NCI-H82 treated with DMSO at 0.1 percent for 48 hours (cell line): ENCODE measurements around the gene HOXB2.
"Not testable (repeated sequence)": the region's sequence is repeated elsewhere in the genome, so short reads cannot be mapped to it uniquely, and the experiment has no call there.

Experiments
- DNase-seq: peaks from one replicate; lab custom pipeline; 2025; ENCODE audit not compliant: unreplicated experiment; lab: John Stamatoyannopoulos, UW

HOXB2 gene

GRCh38 chr17:48542114-48542656 is 2.7 kb downstream of the HOXB2 start:
- DNase-seq: no peak

- no peak for DNase-seq
Measured at GRCh38 chr17:48541577-48542113, 3.3 kb downstream of the HOXB2 start.

- DNase-seq: no peak
Measured at GRCh38 chr17:48541036-48541576, 3.8 kb downstream of the HOXB2 start.

DNA sequence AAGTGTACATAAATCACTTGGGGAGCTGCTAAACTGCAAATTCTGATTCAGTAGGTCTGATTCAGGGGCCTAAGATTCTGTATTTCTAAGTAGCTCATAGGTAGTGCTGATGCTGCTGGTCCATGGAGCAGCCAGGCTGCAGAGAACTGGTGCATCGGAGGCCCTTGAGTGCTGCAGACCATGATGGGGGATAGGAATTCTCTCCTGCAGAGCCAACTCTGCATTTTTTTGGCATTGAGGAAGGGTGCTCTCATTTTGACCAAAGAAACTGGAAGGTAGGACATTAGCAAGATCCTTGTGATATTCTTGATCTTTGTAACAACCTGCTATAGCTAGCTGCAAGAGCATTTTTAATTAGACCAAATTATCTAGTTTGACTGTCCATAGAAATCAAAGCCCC is 4.7 kb downstream of the HOXB2 start:
- no peak for DNase-seq

GRCh38 chr17:48539177-48539576 is 5.7 kb downstream of the HOXB2 start:
- DNase-seq: no peak

- DNase-seq: no peak
Measured at GRCh38 chr17:48537316-48537715, 7.6 kb downstream of the HOXB2 start.

GRCh38 chr17:48535793-48536559 is 8.9 kb downstream of the HOXB2 start:
- not testable (repeated sequence) for DNase-seq

GRCh38 chr17:48532261-48532660 is 12.6 kb downstream of the HOXB2 start:
- no peak for DNase-seq

GRCh38 chr17:48530887-48531272 is 14.0 kb downstream of the HOXB2 start, which contains the start of gene HOXB1:
HOXB1 (minus strand) TSS chr17:48531011; CDS start chr17:48530904, 107 bp downstream.
- DNase-seq: no peak

DNA sequence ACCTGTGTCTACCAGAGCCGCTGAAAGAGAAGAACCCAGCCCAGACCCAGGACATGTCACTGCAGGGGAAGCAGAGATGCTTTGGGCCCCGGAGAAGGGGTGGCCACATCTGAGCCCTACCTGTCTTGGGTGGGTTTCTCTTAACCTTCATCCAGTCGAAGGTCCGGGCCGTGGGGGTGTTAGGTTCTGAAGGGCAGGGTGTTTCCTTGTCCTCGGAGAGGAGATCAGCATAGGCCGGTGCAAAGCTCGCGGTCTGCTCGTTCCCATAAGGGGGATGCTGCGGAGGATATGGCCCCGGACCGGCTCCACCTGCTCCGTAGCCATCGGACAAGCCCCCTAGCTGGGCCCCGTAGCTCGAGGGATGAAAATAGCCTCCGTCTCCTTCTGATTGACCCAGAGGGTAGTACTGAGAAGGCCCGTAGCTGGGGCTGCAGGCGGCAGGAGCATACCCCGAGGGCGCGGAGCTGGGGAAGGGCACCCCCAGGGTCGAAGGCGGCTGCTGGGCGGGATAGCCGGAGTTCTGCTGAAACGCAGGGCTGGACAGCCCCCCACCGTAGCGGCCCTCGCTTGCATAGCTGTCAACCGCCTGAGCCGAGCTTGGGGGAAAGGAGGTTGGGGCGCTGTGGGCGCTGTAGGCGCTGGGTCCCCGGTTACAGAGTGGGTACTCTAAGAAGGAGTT is 14.6 kb downstream of the HOXB2 start:
- no peak for DNase-seq

DNA sequence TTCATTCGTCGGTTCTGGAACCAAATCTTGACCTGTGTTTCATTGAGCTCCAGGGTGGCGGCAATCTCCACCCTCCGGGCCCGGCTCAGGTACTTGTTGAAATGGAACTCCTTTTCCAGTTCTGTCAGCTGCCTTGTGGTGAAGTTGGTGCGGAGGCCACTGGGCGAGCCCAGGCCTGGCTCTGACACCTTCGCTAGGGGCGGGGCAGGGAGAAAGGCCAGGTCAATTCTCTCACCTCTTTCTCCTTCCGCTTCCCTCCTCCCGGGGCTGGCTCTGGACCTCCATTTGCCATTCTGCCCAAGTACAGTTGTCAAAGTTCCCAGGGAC is 15.3 kb downstream of the HOXB2 start:
- no peak for DNase-seq

DNA sequence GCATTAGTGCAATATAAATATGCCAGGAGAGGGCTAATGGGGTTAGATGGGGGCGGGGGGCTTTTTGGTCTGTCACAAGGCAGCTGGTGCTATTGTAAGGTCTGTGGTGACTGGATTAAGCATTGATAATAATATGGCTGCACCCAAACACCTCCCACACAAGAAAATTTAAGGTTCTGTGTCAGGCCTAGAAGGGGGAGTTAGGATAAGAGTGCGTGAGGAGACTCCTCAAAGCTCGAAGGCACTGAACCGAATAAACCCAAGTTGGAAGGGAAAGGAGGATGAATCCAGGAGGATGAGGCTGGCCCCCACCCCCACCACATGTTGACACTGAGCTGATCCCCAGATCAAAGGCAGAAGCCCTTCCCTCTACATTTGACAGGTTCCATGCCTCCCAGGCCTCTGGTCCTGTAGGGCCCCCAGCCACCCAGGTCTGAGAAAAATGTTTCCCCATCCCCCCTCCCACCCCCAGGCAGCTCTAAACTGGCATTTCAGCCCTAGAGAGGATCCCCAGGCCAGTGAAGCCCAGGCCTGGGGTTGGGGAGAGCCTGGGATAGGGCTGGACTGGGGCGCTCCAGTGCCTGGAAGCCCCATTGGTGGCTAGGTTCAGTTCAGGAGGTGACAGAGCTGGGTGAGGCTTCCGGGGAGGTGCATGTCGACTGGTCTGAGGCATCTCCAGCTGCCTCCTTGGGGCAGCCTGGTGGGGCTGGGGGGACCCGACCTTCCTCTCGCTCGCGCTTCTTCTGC is 15.8 kb downstream of the HOXB2 start:
- no peak for DNase-seq

- no peak for DNase-seq
Measured at GRCh38 chr17:48528153-48528935, 16.6 kb downstream of the HOXB2 start.

- no peak for DNase-seq
Measured at GRCh38 chr17:48527547-48527932, 17.4 kb downstream of the HOXB2 start.

DNA sequence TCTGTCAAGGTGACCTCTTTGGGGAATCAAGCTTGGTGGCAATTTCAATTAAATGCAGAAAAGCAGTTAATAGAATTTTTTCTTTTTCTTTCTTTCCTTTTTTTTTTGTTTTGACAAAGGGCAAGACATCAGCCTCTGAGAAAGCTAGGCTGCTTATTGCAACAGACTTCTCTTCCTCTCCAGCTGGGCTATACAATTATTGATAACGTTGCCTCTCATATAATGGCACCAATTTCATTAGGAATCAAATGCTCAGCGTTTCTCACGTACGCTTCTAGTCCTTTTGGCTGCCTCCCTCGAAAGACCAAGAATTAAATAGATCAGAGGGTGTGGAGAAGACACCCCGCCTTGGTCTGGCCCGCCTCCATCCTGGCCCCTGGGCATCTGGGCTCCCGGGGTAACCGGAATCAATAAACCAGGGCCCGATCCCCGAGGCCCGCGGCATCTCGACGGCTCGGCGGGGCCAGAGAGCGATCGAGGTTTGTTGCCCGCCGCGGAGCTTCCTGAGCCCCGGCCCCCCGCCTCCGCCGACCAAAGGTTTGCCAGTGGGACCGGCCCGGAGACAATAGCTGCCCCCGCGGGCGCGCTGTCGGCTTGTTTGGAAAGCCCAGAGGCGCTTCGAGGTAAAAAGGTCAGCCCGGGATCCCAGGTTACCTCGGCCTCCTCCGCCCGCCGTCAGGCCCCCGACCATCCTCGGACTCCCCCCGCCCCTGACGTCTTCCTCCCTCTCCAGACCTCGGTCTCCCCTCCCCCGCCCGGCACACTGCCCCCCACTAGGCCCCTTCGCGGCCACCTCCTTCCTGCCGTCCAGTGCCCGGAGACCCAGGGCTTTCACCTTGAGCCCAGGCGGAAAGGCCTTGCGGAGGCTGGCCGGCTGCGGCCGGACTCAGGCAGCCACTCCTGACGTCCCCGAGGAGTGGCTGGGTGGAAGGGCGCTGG is 18.0 kb downstream of the HOXB2 start:
- no peak for DNase-seq

DNA sequence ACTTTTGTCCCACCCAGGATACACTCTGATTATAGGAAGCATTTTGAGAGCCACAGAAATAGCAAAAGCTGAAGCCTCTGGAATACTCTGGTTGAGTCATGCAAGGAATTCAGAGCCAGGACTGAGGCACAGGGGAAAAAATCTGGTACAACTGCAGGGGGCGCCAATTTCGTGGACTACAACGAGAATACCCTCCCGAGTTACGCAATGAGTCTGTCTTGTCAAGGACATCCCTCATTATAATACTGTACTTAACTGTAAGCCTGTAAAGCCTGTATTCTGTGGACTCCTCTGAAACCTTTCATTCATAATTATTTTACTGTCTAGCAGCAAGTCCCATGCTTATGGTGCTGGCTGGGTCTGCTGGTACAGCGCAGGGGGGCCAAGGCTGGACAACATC is 21.9 kb downstream of the HOXB2 start:
- DNase-seq: no peak

DNA sequence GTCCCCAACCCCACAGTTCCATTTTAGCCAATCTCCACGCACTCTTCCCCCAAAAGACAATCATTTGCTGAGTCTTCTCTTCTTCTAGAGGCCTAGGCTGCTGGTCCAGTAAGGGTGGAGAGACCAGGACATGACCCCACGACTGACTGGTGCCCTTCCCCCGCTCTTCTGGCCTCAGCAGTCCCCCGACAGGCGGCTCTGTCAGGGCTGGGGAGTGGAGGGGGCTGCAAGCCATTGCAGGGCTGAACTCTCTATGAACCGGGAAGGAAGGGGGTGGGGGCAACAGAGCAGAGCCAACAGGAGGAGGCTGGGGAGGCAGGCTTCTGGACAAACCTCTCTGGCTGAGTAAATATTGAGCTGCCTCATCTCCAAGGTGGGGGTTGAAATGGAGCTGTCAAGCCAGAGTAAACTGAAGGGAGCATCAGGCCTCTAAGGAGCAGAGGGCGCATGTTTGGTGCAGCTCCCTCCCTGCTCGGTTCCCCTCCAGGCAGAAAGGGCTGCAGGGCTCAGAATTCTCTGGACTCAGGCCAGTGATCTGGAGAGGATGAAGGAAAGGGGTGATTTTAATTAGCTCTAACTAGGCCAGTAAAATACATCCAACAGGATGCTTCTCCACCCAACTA is 22.8 kb downstream of the HOXB2 start:
- DNase-seq: no peak

DNA sequence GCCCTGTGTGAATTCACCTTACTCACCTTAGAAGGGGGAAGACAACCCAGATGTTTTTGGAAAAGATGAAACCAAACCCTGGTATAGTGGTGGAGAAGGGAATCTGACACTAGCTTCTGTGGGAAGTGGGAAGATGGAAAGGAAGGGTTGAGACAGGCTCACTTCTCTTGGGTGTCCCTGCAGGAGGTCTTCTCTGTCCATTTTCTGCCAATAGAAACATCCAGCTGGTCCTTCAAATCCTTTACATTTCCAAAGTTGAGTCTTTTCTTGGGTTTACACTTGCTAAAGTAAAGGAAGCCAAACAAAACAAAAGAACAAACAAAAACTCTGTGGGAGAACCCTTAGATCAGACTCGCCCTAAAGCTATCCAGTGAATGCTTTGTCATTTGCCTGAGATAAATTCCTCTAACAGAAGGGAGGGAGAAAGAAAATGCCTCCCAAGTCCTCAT is 24.3 kb downstream of the HOXB2 start:
- DNase-seq: no peak

DNA sequence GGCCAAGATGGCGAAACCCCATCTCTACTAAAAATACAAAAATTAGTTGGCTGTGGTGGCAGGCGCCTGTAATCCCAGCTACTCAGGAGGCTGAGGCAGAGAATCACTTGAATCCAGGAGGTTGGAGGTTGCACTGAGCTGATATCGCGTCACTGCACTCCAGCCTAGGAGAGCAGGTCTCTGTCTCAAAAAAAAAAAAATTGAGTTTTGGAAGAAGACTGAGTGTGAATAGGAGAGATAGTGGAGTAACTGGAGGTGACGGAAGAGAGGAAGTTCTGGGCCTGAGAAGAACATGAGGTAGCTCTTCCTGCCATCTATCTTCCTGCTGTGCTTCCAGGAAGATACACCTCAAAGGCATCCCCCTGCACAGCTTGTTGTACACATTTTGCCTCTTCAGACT is 25.5 kb downstream of the HOXB2 start:
- no peak for DNase-seq
